HG03039 (cell line): Measurements from ENCODE around the gene CACNA2D2.
A peak's percentile ranks its signal among the peaks of the same experiment; 100 is the strongest.

Source experiments
- ATAC-seq: cut with Tn5 transposase; IDR thresholded peaks from one replicate; pipeline ENCODE4 v1.9.1; 2021; ENCODE audit warnings: mild to moderate bottlenecking, moderate library complexity; ENCODE audit not compliant: unreplicated experiment

The CACNA2D2 gene

GRCh38 chr3:50334339-50335075, 168.9 kb downstream of the CACNA2D2 start:
- ATAC-seq = no peak

- no peak for ATAC-seq
Measured at GRCh38 chr3:50333744-50334328, 169.6 kb downstream of the CACNA2D2 start.

DNA sequence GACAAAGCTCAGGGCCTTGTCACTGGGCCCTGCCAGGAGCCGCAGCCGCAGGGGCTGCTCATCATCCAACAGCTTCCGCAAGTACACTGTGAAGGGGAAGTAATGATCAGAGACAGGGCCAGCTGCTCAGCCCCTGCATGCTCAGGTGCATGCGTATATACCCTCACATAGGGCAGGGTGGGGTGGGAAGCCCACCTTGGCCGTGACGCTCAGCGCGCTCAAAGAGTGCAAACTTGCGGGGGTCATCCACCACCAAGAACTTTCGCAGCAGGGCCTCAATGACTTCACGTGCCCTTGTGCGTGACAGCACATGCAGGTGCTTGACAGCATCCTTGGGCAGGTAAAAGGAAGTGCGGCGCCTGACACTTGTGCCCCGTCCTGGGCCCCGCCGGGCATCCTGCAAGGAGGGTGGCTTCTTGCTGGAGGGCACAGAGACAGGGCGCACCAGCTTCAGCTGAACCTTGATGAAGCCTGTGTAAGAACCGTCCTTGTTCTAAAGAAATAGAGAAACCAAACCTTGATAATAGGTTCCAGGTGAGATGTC, 172.0 kb downstream of the CACNA2D2 start:
- ATAC-seq = no peak

DNA sequence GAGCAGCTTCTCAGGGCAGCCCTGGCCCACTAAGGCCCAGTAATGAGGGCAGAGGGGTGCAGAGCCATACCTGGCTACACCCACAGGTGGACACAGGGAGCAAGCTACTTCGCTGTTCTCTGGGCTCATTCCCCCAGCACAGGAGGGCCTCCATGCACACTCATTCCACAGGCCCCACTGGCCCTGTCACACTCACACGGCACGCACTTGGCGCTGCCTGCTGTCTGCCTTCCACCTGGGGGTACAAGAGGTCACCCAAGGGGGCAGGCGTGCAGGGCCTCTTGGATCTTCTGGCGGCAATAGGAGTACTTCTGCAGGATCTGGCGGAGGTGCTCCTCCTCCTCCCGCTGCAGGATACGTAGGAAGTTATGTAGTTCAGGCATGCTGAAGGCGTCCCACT, 173.1 kb downstream of the CACNA2D2 start:
- no peak for ATAC-seq

GRCh38 chr3:50327943-50328691, 175.3 kb downstream of the CACNA2D2 start, which contains the start of gene TUSC2:
Gene TUSC2 (minus strand): TSS chr3:50328223. CDS start chr3:50328099, 124 bp downstream.
- peak; percentile 84 for ATAC-seq

DNA sequence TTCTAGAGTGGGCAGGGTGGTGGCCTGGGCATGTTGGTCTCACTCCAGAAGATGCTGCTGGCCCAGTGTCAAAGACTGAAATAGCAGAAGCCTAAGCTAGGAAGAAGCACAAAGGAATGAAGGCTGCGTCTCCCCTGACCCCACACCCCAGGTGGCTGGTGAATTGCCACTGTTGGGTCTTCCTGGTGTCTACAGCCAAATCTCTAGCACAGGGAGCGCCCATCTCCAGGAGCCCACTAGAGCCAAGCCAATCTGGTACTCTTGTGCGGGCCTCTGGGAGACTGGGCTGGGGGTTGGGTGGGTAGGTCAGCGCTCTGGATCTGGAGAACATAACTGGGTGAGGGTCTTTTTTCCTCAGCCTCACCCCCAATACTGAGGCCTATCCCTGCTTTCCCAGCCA, 176.3 kb downstream of the CACNA2D2 start:
- no peak for ATAC-seq

DNA sequence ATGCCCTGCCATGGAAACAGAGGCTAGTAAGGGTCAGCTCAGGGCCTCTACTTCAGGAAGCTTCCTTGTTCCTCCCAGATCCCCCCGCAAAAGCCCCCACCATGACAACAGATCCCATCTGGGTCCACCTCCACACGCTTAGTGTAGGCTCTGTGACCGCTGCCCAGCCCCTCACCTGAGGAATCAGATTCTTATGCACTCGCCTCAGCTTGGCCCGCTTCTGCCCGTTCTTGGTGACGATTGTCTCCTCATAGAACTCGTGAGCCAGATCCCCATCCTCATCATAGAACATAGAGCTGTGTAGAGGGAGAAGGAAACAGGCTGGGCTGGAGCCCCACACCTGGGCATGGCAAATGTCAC, 177.3 kb downstream of the CACNA2D2 start:
- no peak for ATAC-seq

GRCh38 chr3:50325497-50326181, 177.8 kb downstream of the CACNA2D2 start:
- no peak for ATAC-seq

- ATAC-seq = no peak
Measured at GRCh38 chr3:50325113-50325480, 178.3 kb downstream of the CACNA2D2 start.

DNA sequence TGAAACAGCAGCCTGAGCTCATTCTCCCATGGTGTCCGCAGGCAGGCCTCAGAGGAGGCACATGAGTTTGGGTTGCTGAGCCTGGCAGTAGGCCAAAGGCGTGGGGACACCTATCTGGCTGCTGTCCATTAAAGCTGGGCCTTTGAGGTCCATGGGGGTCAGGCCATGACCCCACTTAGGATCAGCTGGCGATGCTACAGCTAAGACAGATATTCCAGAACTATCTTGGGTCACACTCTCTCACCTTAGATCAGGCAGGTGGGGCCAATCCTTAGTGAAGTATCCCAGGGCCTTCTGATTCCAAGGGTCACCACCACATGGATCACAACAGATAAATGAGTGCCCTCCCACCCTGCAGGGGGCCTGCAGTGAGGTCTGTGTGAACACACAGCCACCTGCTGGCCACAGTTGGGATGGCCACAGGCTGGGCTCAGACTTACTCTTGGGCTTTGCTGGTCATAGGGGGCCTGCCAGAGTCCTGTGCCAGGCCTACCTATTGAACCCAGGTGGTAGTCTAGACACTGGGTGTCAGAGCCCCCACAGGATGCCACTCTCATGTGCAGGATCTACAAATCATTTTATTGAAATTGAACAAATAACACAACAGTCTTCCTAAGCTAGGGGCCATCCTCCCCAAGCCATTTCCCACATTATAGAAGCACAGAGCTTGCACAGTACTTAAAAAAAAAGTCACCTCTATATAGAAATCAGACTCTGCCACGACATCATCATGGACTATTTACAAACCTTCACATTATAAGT, 178.9 kb downstream of the CACNA2D2 start:
- ATAC-seq = no peak

DNA sequence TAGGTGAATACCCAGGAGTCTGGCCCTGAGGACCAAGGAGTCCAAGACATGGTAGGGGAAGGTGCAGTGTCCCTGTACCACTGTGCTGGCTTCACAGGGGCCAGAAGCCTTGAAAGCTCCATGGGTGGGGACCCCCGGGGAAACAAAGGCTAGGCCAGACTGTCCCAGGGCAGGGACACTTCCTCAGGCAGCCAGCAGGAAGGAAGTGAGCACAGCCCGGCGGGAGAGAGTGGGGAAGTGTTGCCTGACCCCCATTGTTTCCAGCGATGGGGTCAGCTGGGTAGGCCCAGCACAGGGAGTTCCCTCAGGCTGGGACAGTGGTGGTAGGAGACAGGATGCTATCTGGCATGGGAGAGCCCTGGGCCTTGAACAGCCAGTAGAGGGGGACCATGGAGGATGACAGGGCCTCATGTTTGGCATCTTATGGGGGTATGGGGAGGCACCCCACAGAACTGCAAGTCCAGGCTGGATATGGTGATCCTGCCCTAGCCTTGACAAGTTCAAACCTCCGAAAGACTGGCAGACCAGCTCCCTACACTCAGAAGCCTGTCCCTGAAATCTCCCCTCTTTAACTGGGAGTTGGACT, 179.7 kb downstream of the CACNA2D2 start:
- no peak for ATAC-seq

DNA sequence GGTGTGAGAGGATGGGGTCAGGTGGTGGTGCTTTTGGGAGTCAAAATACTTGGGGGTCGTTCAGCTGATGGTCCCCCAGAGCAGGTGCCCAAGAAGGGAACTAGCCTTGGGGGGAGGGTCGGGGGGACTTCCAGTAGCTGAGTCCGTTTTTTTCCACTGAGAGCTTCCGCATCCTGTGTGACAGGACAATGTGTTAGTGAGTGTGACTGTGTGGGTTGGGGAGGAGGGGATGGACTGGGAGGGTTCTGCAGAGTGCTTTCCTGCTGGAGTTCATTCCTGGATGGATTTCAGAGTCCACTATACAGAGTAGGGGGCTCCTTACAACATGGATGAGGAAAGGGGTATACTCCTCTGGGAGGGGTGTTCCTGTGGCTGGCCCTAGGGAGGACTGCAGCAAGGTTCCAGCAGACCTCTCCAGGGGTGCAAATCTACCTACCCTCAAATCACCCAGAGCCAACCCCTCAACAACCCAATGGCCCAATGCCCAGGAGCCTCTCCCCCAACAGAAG, 180.3 kb downstream of the CACNA2D2 start:
- ATAC-seq = no peak

DNA sequence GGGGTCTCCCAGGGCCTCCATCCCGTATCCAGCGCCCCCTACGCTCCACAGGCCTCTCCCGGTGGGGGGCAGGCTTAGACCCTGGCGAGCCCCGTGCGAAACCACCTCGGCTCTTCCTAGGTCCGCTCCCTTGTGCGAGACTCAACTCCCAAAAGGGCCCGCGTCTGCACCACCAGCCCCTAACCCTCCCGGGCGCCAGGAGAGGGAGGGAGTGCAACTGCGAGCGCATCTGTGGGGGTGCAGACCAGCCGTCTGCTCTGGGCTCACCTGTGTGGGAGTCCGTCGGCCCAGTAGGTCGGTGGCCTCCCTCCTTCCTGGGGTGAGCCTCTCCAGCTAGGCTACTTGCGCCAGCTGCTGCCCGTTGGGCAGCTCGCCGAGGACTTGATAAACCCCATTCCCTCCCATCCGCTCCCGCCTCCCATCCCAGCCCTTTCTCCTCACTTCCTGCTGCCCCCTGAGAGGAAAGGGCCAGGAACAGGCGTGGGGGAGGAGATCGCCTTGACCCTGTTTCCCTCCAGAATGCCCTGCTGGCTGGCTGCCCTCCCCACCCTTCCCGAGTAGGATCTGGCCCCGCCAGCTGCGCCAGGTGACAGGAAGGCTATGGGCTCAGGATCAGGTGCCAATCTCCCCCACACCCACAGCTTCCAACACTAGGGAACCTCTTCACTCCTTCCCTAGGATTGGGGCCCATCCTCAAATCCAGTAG, 180.9 kb downstream of the CACNA2D2 start, which contains the start of gene HYAL2:
TSS of gene HYAL2 (minus strand) at position 360 of the 706 bp plus-strand sequence. CDS start 2,256 bp downstream, outside the sequence.
- ATAC-seq = no peak

GRCh38 chr3:50322115-50322385, 181.4 kb downstream of the CACNA2D2 start:
- no peak for ATAC-seq

- ATAC-seq = peak; percentile 70
Measured at GRCh38 chr3:50321336-50322114, 181.9 kb downstream of the CACNA2D2 start.

GRCh38 chr3:50320853-50321335, 182.5 kb downstream of the CACNA2D2 start:
- peak; percentile 30 for ATAC-seq

DNA sequence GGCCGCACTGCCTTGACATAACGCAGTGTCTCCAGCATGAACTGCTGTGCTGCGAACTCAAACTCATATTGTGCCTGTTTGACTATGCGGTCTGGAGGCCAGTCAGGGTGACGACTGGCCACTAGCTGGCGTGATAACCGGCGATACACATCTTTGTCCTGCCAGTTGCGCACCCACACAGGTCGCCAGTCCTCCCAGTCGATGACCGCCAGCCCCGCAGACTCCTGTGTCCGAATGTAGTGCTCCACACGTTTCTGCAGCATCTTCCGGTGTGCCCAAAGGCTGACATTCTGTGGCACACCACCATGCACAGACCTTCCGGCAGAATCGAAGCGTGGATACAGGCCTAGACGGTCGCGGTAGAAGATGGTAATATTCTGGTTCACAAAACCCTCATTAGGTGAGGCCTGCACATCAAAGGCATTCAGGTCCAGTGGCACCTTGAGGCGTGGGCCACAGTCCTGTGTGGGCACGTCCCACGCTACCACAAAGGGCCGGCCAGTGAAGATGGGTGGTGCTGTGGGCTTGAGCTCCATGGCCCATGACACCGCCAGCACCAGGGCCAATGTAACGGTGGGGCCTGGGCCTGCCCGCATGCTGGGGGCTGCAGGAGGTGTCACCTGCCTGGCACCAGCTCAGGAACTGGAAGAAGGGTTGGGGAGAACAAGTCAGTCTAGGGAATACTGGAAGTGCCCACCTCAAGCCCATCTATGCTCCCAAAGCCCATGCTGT, 183.4 kb downstream of the CACNA2D2 start:
- no peak for ATAC-seq
